ENCODE measurements around the gene TPSD1. TPM values are rescaled to one million over a fixed set of nuclear protein-coding genes. Genes with fewer than 3 reads are reported as not detected.

Gene TPSD1
- total and polyA plus RNA-seq, 10 of the 15 experiments (the other 5 are each of a cell fraction or from before 2014, with no cell fraction given) = not detected

DNA sequence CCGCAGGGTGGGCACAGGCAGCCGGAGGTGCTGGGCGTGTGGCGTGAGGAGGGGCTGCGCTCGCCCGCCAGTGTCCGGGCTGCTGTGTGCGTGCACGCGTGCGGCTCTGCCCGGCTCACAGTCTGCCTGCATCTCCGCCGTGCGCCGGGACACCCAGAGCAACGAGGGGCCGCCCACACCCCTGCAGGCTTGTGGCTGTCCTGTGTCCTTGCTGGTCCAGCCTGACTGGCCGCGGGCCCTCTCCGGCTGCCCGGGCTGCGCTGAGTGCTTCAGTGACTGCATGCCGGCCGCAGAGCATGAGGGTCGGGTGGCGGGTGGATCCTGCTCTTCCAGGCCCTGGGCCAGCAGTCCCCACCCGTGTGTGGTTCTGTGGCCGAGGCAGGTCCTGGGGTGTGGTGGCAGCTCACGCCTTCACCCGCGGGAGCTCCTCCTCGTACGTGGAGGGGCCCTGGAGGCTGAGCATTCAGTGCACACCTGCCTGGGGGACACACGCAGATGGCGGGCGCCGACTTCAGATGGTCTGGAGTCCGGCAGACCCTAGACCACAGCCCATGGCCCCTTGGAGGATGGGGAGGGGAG lies 43.2 kb upstream of the TPSD1 start:
- CTCF ChIA-PET = no interaction called here
- Histone ChIP-seq H3K79me2 (ENCODE audit: control insufficient read depth, insufficient read depth, low read length) (no peaks in the 10 kb centered on the region), H3K27ac (ENCODE audit: control insufficient read depth, insufficient read depth) (no peak overlapping the region), H3K4me2 (ENCODE audit: control insufficient read depth, insufficient read depth) (no peak overlapping the region), H3K9me3 (replicated peaks; ENCODE audit: control insufficient read depth, insufficient read depth, low read length) (no peaks in the 10 kb centered on the region), H4K20me1 (ENCODE audit: control insufficient read depth, insufficient read depth) (no peaks in the 10 kb centered on the region), H3K27me3 (replicated peaks in 1 of 2; ENCODE audit: control insufficient read depth in 2 of 2, insufficient read depth in 2 of 2, low read length in 1 of 2) (no peaks in the 10 kb centered on the region), H3K4me1 (ENCODE audit: control insufficient read depth, insufficient read depth, low read length) (no peaks in the 10 kb centered on the region), H2AFZ (ENCODE audit: control insufficient read depth, low read depth, low read length) (no peak overlapping the region), H3K9ac (ENCODE audit: control insufficient read depth, insufficient read depth, low read length) (no peak overlapping the region), H3K4me3 (no peak overlapping the region), H3K36me3 (ENCODE audit: control insufficient read depth in 2 of 2, insufficient read depth in 2 of 2, low read length in 1 of 2) (no peaks in the 10 kb centered on the region)
- no TSS peak for BruUV-seq (replicated peaks)
- TF ChIP-seq POLR2AphosphoS5 (IDR thresholded peaks at IDR 0.05; ENCODE audit: low read length) = no peak
- TF ChIP-seq NRF1 (conservative IDR thresholded peaks at IDR 0.05; ENCODE audit: low read depth, low read length) = no peak
- TF ChIP-seq MYC (IDR thresholded peaks at IDR 0.05; ENCODE audit: insufficient read depth, insufficient read length, insufficient replicate concordance, low read length, severe bottlenecking) = no peak
- TF ChIP-seq ZNF24 (IDR thresholded peaks at IDR 0.05) = no peak
- TF ChIP-seq RELA (IDR thresholded peaks at IDR 0.05; ENCODE audit: borderline replicate concordance, partially characterized antibody) = no peak
- TF ChIP-seq DPF2 (IDR thresholded peaks at IDR 0.05) = no peak
- no peak for TF ChIP-seq SMAD1 (IDR thresholded peaks at IDR 0.05; ENCODE audit: low read depth, partially characterized antibody)
- TF ChIP-seq HDAC2 (IDR thresholded peaks at IDR 0.05) = no peak
- TF ChIP-seq NBN (IDR thresholded peaks at IDR 0.05) = no peak
- no peak for TF ChIP-seq STAT3 (IDR thresholded peaks at IDR 0.05; ENCODE audit: low read depth, low read length)
- no peak for TF ChIP-seq SP1 (IDR thresholded peaks at IDR 0.05; ENCODE audit: low read depth, low read length)
- TF ChIP-seq WRNIP1 (IDR thresholded peaks at IDR 0.05; ENCODE audit: borderline replicate concordance, low read depth, low read length) = no peak
- no peak for TF ChIP-seq TCF7 (IDR thresholded peaks at IDR 0.05; ENCODE audit: borderline replicate concordance)
- FAIRE-seq = no peak
- no peak for DNase-seq (ENCODE audit: low read depth, low spot score)
- RAD21 ChIA-PET (ENCODE audit: unreplicated experiment) = no interaction called here
- POLR2A ChIA-PET = no interaction called here
- 73% methylated on average over 33 of the region's 40 CpGs for WGBS (ENCODE audit: insufficient coverage, insufficient replicate concordance, low lambda C conversion rate, missing lambda C conversion rate)
- in situ Hi-C loops (cut with MboI) = no loop called here
- SMC1A ChIA-PET (ENCODE audit: uncharacterized antibody, unreplicated experiment) = no interaction called here
- ATAC-seq = no peak
- intact Hi-C loops (cut with micrococcal nuclease; ENCODE audit: unreplicated experiment) = no loop called here
